ACHN (cell line): ENCODE results near the gene CST7.

Source experiments
- DNase-seq: peaks from one replicate; pipeline ENCODE4 v3.0.0-alpha.2; 2015
- in situ Hi-C: cut with HindIII; loops from 2 replicates; pipeline ENCODE4 v1.10.0; 2017; ENCODE audit warnings: low sequenced_read_pairs, low pct_ligation_motif_present, low pct_unique_long_range_greater_than_20kb

CST7 gene

DNA sequence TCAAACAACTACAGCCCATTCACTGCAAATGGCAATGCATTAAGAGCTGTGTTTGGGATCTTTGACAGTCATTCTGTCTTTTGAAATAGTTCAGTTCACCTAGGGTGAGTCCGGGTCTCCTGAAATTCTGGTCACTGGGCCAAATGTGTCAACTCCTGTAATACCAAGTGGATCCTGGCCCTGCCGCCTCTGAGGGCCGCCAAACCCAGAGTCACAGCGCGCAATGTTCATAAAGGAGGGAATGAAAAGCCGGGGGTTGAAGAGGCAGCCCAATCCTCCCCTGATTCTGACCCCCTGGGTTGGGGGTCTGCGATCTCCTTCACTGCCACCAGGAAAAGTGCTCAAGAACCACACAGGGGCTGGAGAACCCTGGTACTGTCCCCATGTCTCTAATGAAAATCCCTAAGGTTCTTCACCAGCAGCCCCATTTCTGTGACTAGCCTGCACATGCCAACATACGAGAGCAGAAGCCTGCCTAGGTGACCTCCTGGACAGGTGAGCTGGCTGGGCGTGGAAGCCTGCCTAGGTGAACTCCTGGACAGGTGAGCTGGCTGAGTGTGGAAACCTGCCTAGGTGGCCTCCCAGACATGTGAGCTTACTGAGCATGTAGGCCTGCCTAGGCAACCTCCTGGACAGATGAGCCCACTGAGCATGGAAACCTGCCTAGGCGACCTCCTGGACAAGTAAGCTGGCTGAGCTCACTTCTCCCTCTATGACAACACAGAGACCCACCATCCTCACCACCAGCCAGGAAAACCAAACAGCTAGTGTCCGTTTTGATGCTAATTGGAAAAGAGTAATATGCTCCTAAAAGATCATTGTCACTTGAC lies 59.5 kb downstream of the CST7 start:
- DNase-seq: no peak
- in situ Hi-C loops: no loop called here
